Uterus (tissue), 4 donors: ENCODE data around the gene UPF1. TPM values are rescaled to one million over a fixed set of nuclear protein-coding genes. Genes with fewer than 3 reads are reported as not detected.

Experiments
- DNase-seq, 2 donors: peaks; one replicate each; pipeline ENCODE4 v3.0.0-alpha.2; 2019 to 2020
- H3K27ac ChIP-seq, 2 donors: fragments of 200-600 bp; sonication (generic); 1 replicate in 1 of 2; 2 replicates in 1 of 2; pipeline ENCODE4 v1.5.1; 2016 to 2018
- H3K27me3 ChIP-seq, 2 donors: fragments of 200-600 bp; sonication (generic); one replicate each; pipeline ENCODE4 v1.5.1; 2018 to 2019; ENCODE audit warnings: control low read depth in 1 of 2
- H3K36me3 ChIP-seq, 2 donors: fragments of 200-600 bp; sonication (generic); one replicate each; pipeline ENCODE4 v1.5.1; 2019; ENCODE audit warnings: control low read depth in 1 of 2
- H3K4me1 ChIP-seq, 2 donors: fragments of 200-600 bp; sonication (generic); one replicate each; pipeline ENCODE4 v1.5.1; 2018 to 2019; ENCODE audit warnings: control low read depth in 1 of 2
- H3K4me3 ChIP-seq, 2 donors: fragments of 200-600 bp; sonication (generic); 1 replicate in 1 of 2; 2 replicates in 1 of 2; pipeline ENCODE4 v1.5.1; 2018 to 2019; ENCODE audit warnings: mild to moderate bottlenecking in 1 of 2
- H3K9me3 ChIP-seq, 2 donors: fragments of 200-600 bp; sonication (generic); one replicate each; pipeline ENCODE4 v1.5.1; 2019; ENCODE audit warnings: control low read depth in 1 of 2
- CTCF ChIP-seq, 4 experiments: fragments of 200-600 bp in 2 of 4; fragments of 450-650 bp in 2 of 4; sonication (generic) in 2 of 4; IDR thresholded peaks; one replicate each; pipeline ENCODE4 v1.5.1; 2016 to 2019; ENCODE audit warnings: antibody characterized with exemption in 4 of 4, mild to moderate bottlenecking in 2 of 4, moderate library complexity in 1 of 4
- POLR2A ChIP-seq, 2 donors: fragments of 450-650 bp; IDR thresholded peaks; one replicate each; pipeline ENCODE4 v1.6.1; 2016; ENCODE audit warnings: antibody characterized with exemption in 2 of 2, mild to moderate bottlenecking in 1 of 2, moderate library complexity in 1 of 2
- intact Hi-C: fragments of 100-400 bp; cut with DNase I; formaldehyde crosslinking; loops from one replicate; pipeline ENCODE4 v1.15.1; 2023; ENCODE audit warnings: low total_unique reads
- total RNA-seq, 4 donors: library from RNA; depleted of rRNA in 3 of 4; stranded (reverse); fragments of >200 nt in 3 of 4; gene quantifications; one replicate each; pipeline versions ENCODE4 v1.1.0 to v1.2.4, GENCODE V29; 2014 to 2023
- donor health status: DM: yes; HTN: yes; CAD: no.

The UPF1 gene
- total RNA-seq, 4 donors from 2014 or later, result 17.9 to 105 (median 43.7) TPM

GRCh38 chr19:18790566-18791314, 41.0 kb upstream of the UPF1 start, which contains the start of gene COMP:
Gene COMP, minus strand, starts transcription at chr19:18791305. Its CDS starts 36 bp downstream, at chr19:18791269.
- TF ChIP-seq CTCF (IDR thresholded peaks at IDR 0.05), result no peak
- TF ChIP-seq POLR2A (IDR thresholded peaks at IDR 0.05), result no peak
- Histone ChIP-seq H3K27ac (no peak within 1 kb of the TSS), H3K27me3 (peaks cover 38 to 50% of the 10 kb centered on the region in 2 donors), H3K36me3 (no peaks in the 10 kb centered on the region), H3K4me1 (peaks cover 0 to 16% of the 10 kb centered on the region in 2 donors), H3K9me3 (no peaks in the 10 kb centered on the region), H3K4me3 (no peak within 1 kb of the TSS)
- DNase-seq, result no peak
- intact Hi-C loops, result no loop called here

GRCh38 chr19:18791315-18791678, 40.5 kb upstream of the UPF1 start:
- Histone ChIP-seq H3K9me3 (no peaks in the 10 kb centered on the region), H3K27ac (no peak overlapping the region), H3K36me3 (no peaks in the 10 kb centered on the region), H3K4me1 (peaks cover 0 to 15% of the 10 kb centered on the region in 2 donors), H3K4me3 (no peak overlapping the region), H3K27me3 (peaks cover 35 to 50% of the 10 kb centered on the region in 2 donors)
- intact Hi-C loops, result no loop called here
- no peak for DNase-seq
- TF ChIP-seq CTCF (IDR thresholded peaks at IDR 0.05) (no peak), POLR2A (IDR thresholded peaks at IDR 0.05) (no peak)

GRCh38 chr19:18792661-18793060, 39.1 kb upstream of the UPF1 start:
- H3K27ac ChIP-seq, result no peak overlapping the region
- peaks cover 0 to 15% of the 10 kb centered on the region in 2 donors for H3K4me1 ChIP-seq
- intact Hi-C loops, result no loop called here
- peaks cover 27 to 42% of the 10 kb centered on the region in 2 donors for H3K27me3 ChIP-seq
- DNase-seq, result no peak
- H3K36me3 ChIP-seq, result no peaks in the 10 kb centered on the region
- H3K9me3 ChIP-seq, result no peaks in the 10 kb centered on the region
- no peak overlapping the region for H3K4me3 ChIP-seq
- no peak for TF ChIP-seq POLR2A (IDR thresholded peaks at IDR 0.05)
- TF ChIP-seq CTCF (IDR thresholded peaks at IDR 0.05), result no peak

- Histone ChIP-seq H3K27me3 (peaks cover 22 to 36% of the 10 kb centered on the region in 2 donors), H3K36me3 (no peaks in the 10 kb centered on the region), H3K27ac (no peak overlapping the region), H3K9me3 (no peaks in the 10 kb centered on the region), H3K4me1 (peaks cover 0 to 15% of the 10 kb centered on the region in 2 donors), H3K4me3 (no peak overlapping the region)
- no peak for DNase-seq
- TF ChIP-seq CTCF (IDR thresholded peaks at IDR 0.05) (no peak), POLR2A (IDR thresholded peaks at IDR 0.05) (no peak)
- intact Hi-C loops, result no loop called here
Measured at GRCh38 chr19:18793144-18794028, 38.4 kb upstream of the UPF1 start.

GRCh38 chr19:18794029-18794313, 37.8 kb upstream of the UPF1 start:
- Histone ChIP-seq H3K27ac (no peak overlapping the region), H3K4me1 (peaks cover 0 to 15% of the 10 kb centered on the region in 2 donors), H3K27me3 (peaks cover 21 to 30% of the 10 kb centered on the region in 2 donors), H3K36me3 (no peaks in the 10 kb centered on the region), H3K4me3 (no peak overlapping the region), H3K9me3 (no peaks in the 10 kb centered on the region)
- DNase-seq, result no peak
- TF ChIP-seq POLR2A (IDR thresholded peaks at IDR 0.05) (no peak), CTCF (IDR thresholded peaks at IDR 0.05) (no peak)
- intact Hi-C loops, result no loop called here
